Vagina (tissue), 2 donors: Measurements from ENCODE around the gene RFX2.

Experiments
- CTCF ChIP-seq, 3 experiments: fragments of 450-650 bp in 2 of 3; fragments of 200-600 bp in 1 of 3; sonication (generic) in 1 of 3; IDR thresholded peaks; one replicate each; pipeline ENCODE4 v1.5.1; 2017 to 2019; ENCODE audit warnings: antibody characterized with exemption in 3 of 3, mild to moderate bottlenecking in 2 of 3, moderate library complexity in 2 of 3
- POLR2A ChIP-seq, 2 donors: fragments of 450-650 bp; IDR thresholded peaks; one replicate each; pipeline ENCODE4 v1.6.1; 2017; ENCODE audit warnings: antibody characterized with exemption in 2 of 2, mild to moderate bottlenecking in 2 of 2, moderate library complexity in 2 of 2
- POLR2AphosphoS5 ChIP-seq, 2 donors: sonication (generic); formaldehyde crosslinking; IDR thresholded peaks; one replicate each; pipeline ENCODE4 v1.9.0; 2017; ENCODE audit warnings: antibody characterized with exemption in 2 of 2, mild to moderate bottlenecking in 2 of 2, low read depth in 1 of 2; ENCODE audit not compliant: insufficient read depth in 1 of 2

- TF ChIP-seq CTCF (IDR thresholded peaks at IDR 0.05) (no peak), POLR2AphosphoS5 (IDR thresholded peaks at IDR 0.05; ENCODE audit: insufficient read depth in 1 of 2, low read depth in 1 of 2) (no peak), POLR2A (IDR thresholded peaks at IDR 0.05) (no peak)
Measured at GRCh38 chr19:5968431-5969373, 141.6 kb downstream of the RFX2 start.
